Glutamatergic neuron (in vitro differentiated cells): Measurements from ENCODE around the gene CRYZ. TPM values are rescaled to one million over a fixed set of nuclear protein-coding genes. Genes with fewer than 3 reads are reported as not detected.

Experiments
- DNase-seq: peaks from one replicate; pipeline ENCODE4 v3.0.0; 2022
- H3K27ac Mint-ChIP-seq: one replicate; pipeline ENCODE4 v1.8.0; 2020; ENCODE audit warnings: mild to moderate bottlenecking, mixed read lengths, inconsistent platforms; ENCODE audit not compliant: unreplicated experiment
- H3K27me3 Mint-ChIP-seq: one replicate; pipeline ENCODE4 v1.8.0; 2020; ENCODE audit warnings: mild to moderate bottlenecking, moderate library complexity, mixed read lengths, inconsistent platforms; ENCODE audit not compliant: unreplicated experiment
- H3K36me3 Mint-ChIP-seq: one replicate; pipeline ENCODE4 v1.8.0; 2020; ENCODE audit warnings: mild to moderate bottlenecking, mixed read lengths, inconsistent platforms; ENCODE audit not compliant: unreplicated experiment
- H3K4me1 Mint-ChIP-seq: one replicate; pipeline ENCODE4 v1.8.0; 2020; ENCODE audit warnings: mild to moderate bottlenecking, low read depth, mixed read lengths, inconsistent platforms; ENCODE audit not compliant: unreplicated experiment
- H3K4me3 Mint-ChIP-seq: one replicate; pipeline ENCODE4 v1.8.0; 2020; ENCODE audit warnings: mild to moderate bottlenecking, mixed read lengths, inconsistent platforms; ENCODE audit not compliant: unreplicated experiment
- H3K9me3 Mint-ChIP-seq: one replicate; pipeline ENCODE4 v1.8.0; 2020; ENCODE audit warnings: mild to moderate bottlenecking, moderate library complexity, mixed read lengths, inconsistent platforms; ENCODE audit not compliant: unreplicated experiment
- CTCF ChIP-seq: fragments of 200-600 bp; sonication (generic); IDR thresholded peaks from one replicate; pipeline ENCODE4 v1.5.0; 2021; ENCODE audit not compliant: partially characterized antibody, unreplicated experiment
- total RNA-seq: library from RNA; stranded (reverse); fragmentation: NEBNext Ultra II Directional; extraction: Animal tissue kit (Norgen Biotek cat#: 25700); gene quantifications from one replicate; pipeline ENCODE4 v1.2.1, GENCODE V29; 2021; ENCODE audit not compliant: unreplicated experiment

CRYZ gene
- total RNA-seq, 1 donor from 2014 or later = 16.2 TPM

GRCh38 chr1:74689621-74690363, 43.1 kb downstream of the CRYZ start:
- peak; percentile 97 for TF ChIP-seq CTCF
- Mint-ChIP-seq H3K4me1 (peaks cover 37% of the 10 kb centered on the region), H3K27ac (peak overlapping the region; percentile 65), H3K4me3 (no peak overlapping the region), H3K9me3 (peaks cover 10% of the 10 kb centered on the region), H3K36me3 (no peaks in the 10 kb centered on the region), H3K27me3 (peaks cover 4% of the 10 kb centered on the region)
- DNase-seq = peak; percentile 31

GRCh38 chr1:74686928-74687327, 45.9 kb downstream of the CRYZ start:
- peaks cover 10% of the 10 kb centered on the region for H3K9me3 Mint-ChIP-seq
- peak; percentile 66 for DNase-seq
- H3K4me1 Mint-ChIP-seq = peaks cover 37% of the 10 kb centered on the region
- peak overlapping the region; percentile 37 for H3K4me3 Mint-ChIP-seq
- TF ChIP-seq CTCF = no peak
- H3K27me3 Mint-ChIP-seq = peaks cover 4% of the 10 kb centered on the region
- H3K36me3 Mint-ChIP-seq = no peaks in the 10 kb centered on the region
- peak overlapping the region; percentile 92 for H3K27ac Mint-ChIP-seq

GRCh38 chr1:74684301-74684700, 48.5 kb downstream of the CRYZ start:
- H3K4me3 Mint-ChIP-seq = no peak overlapping the region
- peaks cover 10% of the 10 kb centered on the region for H3K9me3 Mint-ChIP-seq

GRCh38 chr1:74683656-74684055, 49.2 kb downstream of the CRYZ start:
- DNase-seq = no peak
- no peak for TF ChIP-seq CTCF
- no peak overlapping the region for H3K27ac Mint-ChIP-seq

More at GRCh38 chr1:74684301-74684700, 48.5 kb downstream of the CRYZ start:
- DNase-seq = no peak
- no peak for TF ChIP-seq CTCF
- Mint-ChIP-seq H3K27ac (no peak overlapping the region), H3K4me1 (peaks cover 30% of the 10 kb centered on the region), H3K36me3 (no peaks in the 10 kb centered on the region), H3K27me3 (peaks cover 4% of the 10 kb centered on the region)

GRCh38 chr1:74681851-74682250, 51.0 kb downstream of the CRYZ start:
- Mint-ChIP-seq H3K4me3 (no peak overlapping the region), H3K27me3 (peaks cover under 1% of the 10 kb centered on the region)

More at GRCh38 chr1:74683656-74684055, 49.2 kb downstream of the CRYZ start:
- H3K4me3 Mint-ChIP-seq = no peak overlapping the region
- H3K4me1 Mint-ChIP-seq = peaks cover 25% of the 10 kb centered on the region
- H3K36me3 Mint-ChIP-seq = no peaks in the 10 kb centered on the region
- H3K27me3 Mint-ChIP-seq = peaks cover 4% of the 10 kb centered on the region
- peaks cover 10% of the 10 kb centered on the region for H3K9me3 Mint-ChIP-seq

More at GRCh38 chr1:74681851-74682250, 51.0 kb downstream of the CRYZ start:
- Mint-ChIP-seq H3K27ac (no peak overlapping the region), H3K9me3 (peaks cover 6% of the 10 kb centered on the region), H3K4me1 (peaks cover 14% of the 10 kb centered on the region), H3K36me3 (no peaks in the 10 kb centered on the region)
- DNase-seq = no peak
- TF ChIP-seq CTCF = no peak
